ENCODE results near the gene KCTD1.

- TF ChIP-seq REST (IDR thresholded peaks at IDR 0.05; ENCODE audit: low read depth, low read length) (no peak), EP300 (IDR thresholded peaks at IDR 0.05; ENCODE audit: borderline replicate concordance in 1 of 2, low read depth in 1 of 2, low read length in 1 of 2) (no peak), CTCF (IDR thresholded peaks at IDR 0.05) (no peak), TAF1 (IDR thresholded peaks at IDR 0.05; ENCODE audit: borderline replicate concordance, low read depth, low read length) (no peak), SIN3A (IDR thresholded peaks at IDR 0.05; ENCODE audit: borderline replicate concordance, low read depth, low read length) (no peak)
Measured at GRCh38 chr18:26439537-26439936, 108.8 kb downstream of the KCTD1 start.
